MM.1S (cell line): ENCODE data around the gene CBX5.
A peak's percentile ranks its signal among the peaks of the same experiment; 100 is the strongest.

Experiments
- DNase-seq: peaks from one replicate; pipeline ENCODE4 v3.0.0-alpha.2; 2015
- H2AFZ ChIP-seq: fragments of 300-600 bp; sonication (generic); 2 replicates; pipeline ENCODE4 v1.6.0; 2016; ENCODE audit warnings: antibody characterized with exemption, low read length
- H3F3A ChIP-seq: fragments of 300-600 bp; sonication (generic); 2 replicates; pipeline ENCODE4 v1.6.1; 2016; ENCODE audit warnings: mild to moderate bottlenecking, antibody characterized with exemption, low read length, moderate library complexity, mixed read lengths; ENCODE audit not compliant: insufficient read depth
- H3K27ac ChIP-seq: fragments of 300-600 bp; sonication (generic); 2 replicates; pipeline ENCODE4 v1.5.1; 2016; ENCODE audit warnings: mild to moderate bottlenecking, low read length
- H3K27me3 ChIP-seq: fragments of 300-600 bp; sonication (generic); replicated peaks from 2 replicates; pipeline ENCODE4 v1.6.0; 2016; ENCODE audit warnings: low read length; ENCODE audit not compliant: insufficient read depth
- H3K36me3 ChIP-seq: fragments of 300-600 bp; sonication (generic); replicated peaks from 2 replicates; pipeline ENCODE4 v1.6.1; 2016; ENCODE audit warnings: mild to moderate bottlenecking, low read length, mixed read lengths; ENCODE audit not compliant: insufficient read depth
- H3K4me1 ChIP-seq: fragments of 300-600 bp; sonication (generic); 2 replicates; pipeline ENCODE4 v1.6.1; 2016; ENCODE audit warnings: low read length, mixed read lengths
- H3K4me2 ChIP-seq: fragments of 300-600 bp; sonication (generic); 2 replicates; pipeline ENCODE4 v1.6.0; 2016; ENCODE audit warnings: low read depth, low read length
- H3K4me3 ChIP-seq: fragments of 300-600 bp; sonication (generic); 2 replicates; pipeline ENCODE4 v1.5.1; 2016; ENCODE audit warnings: low read length, mixed read lengths
- H3K79me2 ChIP-seq: fragments of 300-600 bp; sonication (generic); 2 replicates; pipeline ENCODE4 v1.6.1; 2016; ENCODE audit warnings: mixed run types, low read length, mixed read lengths
- H3K9ac ChIP-seq: fragments of 300-600 bp; sonication (generic); 2 replicates; pipeline ENCODE4 v1.6.1; 2016; ENCODE audit warnings: low read length, mixed read lengths
- H3K9me2 ChIP-seq: fragments of 300-600 bp; sonication (generic); replicated peaks from 2 replicates; pipeline ENCODE4 v1.6.1; 2016; ENCODE audit warnings: mild to moderate bottlenecking, low read length, mixed read lengths; ENCODE audit not compliant: insufficient read depth
- H3K9me3 ChIP-seq: fragments of 300-600 bp; sonication (generic); replicated peaks from 2 replicates; pipeline ENCODE4 v1.6.1; 2016; ENCODE audit warnings: mild to moderate bottlenecking, low read length, mixed read lengths; ENCODE audit not compliant: insufficient read depth
- H4K20me1 ChIP-seq: fragments of 300-600 bp; sonication (generic); 2 replicates; pipeline ENCODE4 v1.6.1; 2016; ENCODE audit warnings: mild to moderate bottlenecking, low read length, moderate library complexity, mixed read lengths; ENCODE audit not compliant: insufficient read depth
- CTCF ChIP-seq: fragments of 300-600 bp; sonication (generic); IDR thresholded peaks from 2 replicates; pipeline ENCODE4 v1.5.1; 2016; ENCODE audit warnings: antibody characterized with exemption, low read length, mixed read lengths
- EZH2 ChIP-seq: fragments of 300-600 bp; sonication (generic); optimal IDR thresholded peaks from 2 replicates; pipeline ENCODE3; 2017; ENCODE audit warnings: low read depth, mild to moderate bottlenecking, antibody characterized with exemption, low read length, mixed read lengths
- EZH2phosphoT487 ChIP-seq: fragments of 300-600 bp; sonication (generic); IDR thresholded peaks from 2 replicates; pipeline ENCODE4 v1.6.1; 2018; ENCODE audit warnings: antibody characterized with exemption, low read length

Gene CBX5

GRCh38 chr12:54210400-54210790 lies 69.5 kb downstream of the CBX5 start:
- peaks cover 80% of the 10 kb centered on the region for H3K27me3 ChIP-seq
- H4K20me1 ChIP-seq, result no peaks in the 10 kb centered on the region
- H3K9me3 ChIP-seq, result no peaks in the 10 kb centered on the region
- no peak for DNase-seq
- no peak overlapping the region for H3K4me2 ChIP-seq
- peaks cover 8% of the 10 kb centered on the region; the same call in 1 of the 2 replicates for H3K4me1 ChIP-seq
- no peak overlapping the region for H3K9ac ChIP-seq
- H3K27ac ChIP-seq, result no peak overlapping the region
- H2AFZ ChIP-seq, result no peak overlapping the region
- H3K4me3 ChIP-seq, result no peak overlapping the region
- TF ChIP-seq EZH2, result no peak
- no peaks in the 10 kb centered on the region for H3K9me2 ChIP-seq
- no peaks in the 10 kb centered on the region for H3K79me2 ChIP-seq
- no peaks in the 10 kb centered on the region for H3K36me3 ChIP-seq
- H3F3A ChIP-seq, result no peaks in the 10 kb centered on the region

- Histone ChIP-seq H3K36me3 (no peaks in the 10 kb centered on the region), H2AFZ (no peak overlapping the region), H4K20me1 (no peaks in the 10 kb centered on the region), H3K9ac (no peak overlapping the region), H3K27ac (no peak overlapping the region), H3K27me3 (peaks cover 93% of the 10 kb centered on the region), H3K4me1 (peaks cover 3% of the 10 kb centered on the region; the same call in 1 of the 2 replicates), H3F3A (no peaks in the 10 kb centered on the region), H3K4me2 (no peak overlapping the region), H3K79me2 (no peaks in the 10 kb centered on the region), H3K9me3 (no peaks in the 10 kb centered on the region), H3K4me3 (no peak overlapping the region), H3K9me2 (no peaks in the 10 kb centered on the region)
- TF ChIP-seq EZH2 (no peak), EZH2phosphoT487 (no peak), CTCF (no peak)
- no peak for DNase-seq
These were observed 71.3 kb downstream of the CBX5 start for GRCh38 chr12:54208591-54208990.

GRCh38 chr12:54207539-54208294 lies 72.2 kb downstream of the CBX5 start:
- peaks cover 3% of the 10 kb centered on the region; the same call in 1 of the 2 replicates for H3K4me1 ChIP-seq
- H3K27me3 ChIP-seq, result peaks cover 92% of the 10 kb centered on the region
- no peaks in the 10 kb centered on the region for H3F3A ChIP-seq
- no peaks in the 10 kb centered on the region for H3K9me3 ChIP-seq
- no peak overlapping the region for H3K27ac ChIP-seq
- H3K4me3 ChIP-seq, result no peak overlapping the region
- no peaks in the 10 kb centered on the region for H3K79me2 ChIP-seq
- H3K36me3 ChIP-seq, result no peaks in the 10 kb centered on the region
- no peaks in the 10 kb centered on the region for H4K20me1 ChIP-seq
- no peak overlapping the region for H3K9ac ChIP-seq
- TF ChIP-seq EZH2, result no peak
- TF ChIP-seq EZH2phosphoT487, result no peak
- peak; percentile 96 for TF ChIP-seq CTCF
- 0 out of 2 replicates have a peak overlapping the region, but pooled peaks have one; percentile 15 for H3K4me2 ChIP-seq
- no peaks in the 10 kb centered on the region for H3K9me2 ChIP-seq
- DNase-seq, result peak; percentile 74
- H2AFZ ChIP-seq, result no peak overlapping the region

GRCh38 chr12:54206791-54207190 lies 73.1 kb downstream of the CBX5 start:
- Histone ChIP-seq H3K4me3 (no peak overlapping the region), H3K4me1 (peaks cover 3% of the 10 kb centered on the region; the same call in 1 of the 2 replicates), H3F3A (no peaks in the 10 kb centered on the region), H3K27me3 (peaks cover 91% of the 10 kb centered on the region), H3K27ac (no peak overlapping the region), H3K9me2 (no peaks in the 10 kb centered on the region), H3K36me3 (no peaks in the 10 kb centered on the region), H3K9me3 (no peaks in the 10 kb centered on the region), H3K4me2 (no peak overlapping the region), H4K20me1 (no peaks in the 10 kb centered on the region), H3K79me2 (no peaks in the 10 kb centered on the region), H2AFZ (no peak overlapping the region), H3K9ac (no peak overlapping the region)
- no peak for DNase-seq
- TF ChIP-seq EZH2phosphoT487 (no peak), EZH2 (no peak)
